GM21786 (cell line): Measurements from ENCODE around the gene CHD6.

Source experiments
- ATAC-seq: cut with Tn5 transposase; IDR thresholded peaks from one replicate; pipeline ENCODE4 v1.9.1; 2021; ENCODE audit not compliant: unreplicated experiment

CHD6 gene

DNA sequence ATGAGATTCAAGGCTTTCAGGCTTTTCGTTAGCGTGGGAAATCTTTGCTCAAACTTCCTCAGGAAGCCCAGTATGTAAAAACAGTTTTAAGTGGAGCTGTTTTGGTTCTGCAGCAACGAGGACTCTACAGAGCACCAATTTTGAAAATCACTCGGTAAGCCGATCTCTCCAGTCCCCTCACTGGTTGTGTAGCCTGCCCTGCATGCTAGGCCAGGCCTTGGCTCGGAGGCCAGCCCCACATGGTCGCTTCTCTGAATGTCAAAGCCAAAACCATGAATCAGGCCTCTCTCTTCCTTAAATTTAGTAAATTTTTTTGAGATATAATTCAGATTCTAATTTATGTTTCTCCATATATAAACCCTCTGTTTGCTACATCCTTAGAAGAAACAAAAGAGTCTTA lies 108.0 kb downstream of the CHD6 start:
- no peak for ATAC-seq

GRCh38 chr20:41509316-41510200 lies 108.6 kb downstream of the CHD6 start:
- ATAC-seq = no peak

DNA sequence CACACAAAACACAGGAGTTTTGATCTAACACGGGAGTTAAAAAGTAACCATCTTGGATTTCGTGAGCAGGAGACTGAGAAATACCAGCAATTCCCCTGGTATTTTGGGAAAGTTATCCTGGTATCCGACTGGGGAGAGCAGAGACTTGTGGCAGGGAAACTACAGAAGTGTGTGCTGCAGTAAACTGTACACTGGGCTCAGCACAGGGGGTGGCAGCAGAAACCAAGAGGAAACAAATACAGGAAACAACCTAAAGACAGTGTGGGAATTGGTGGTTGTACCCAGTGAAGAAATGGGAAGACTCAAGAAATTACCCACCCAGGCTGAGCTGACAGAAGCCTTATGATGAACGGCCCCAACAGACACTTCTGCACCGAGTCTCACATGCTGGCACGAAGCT lies 109.8 kb downstream of the CHD6 start:
- no peak for ATAC-seq

- no peak for ATAC-seq
These were observed 110.3 kb downstream of the CHD6 start for GRCh38 chr20:41507851-41508250.

GRCh38 chr20:41507436-41507835 lies 110.7 kb downstream of the CHD6 start:
- no peak for ATAC-seq

DNA sequence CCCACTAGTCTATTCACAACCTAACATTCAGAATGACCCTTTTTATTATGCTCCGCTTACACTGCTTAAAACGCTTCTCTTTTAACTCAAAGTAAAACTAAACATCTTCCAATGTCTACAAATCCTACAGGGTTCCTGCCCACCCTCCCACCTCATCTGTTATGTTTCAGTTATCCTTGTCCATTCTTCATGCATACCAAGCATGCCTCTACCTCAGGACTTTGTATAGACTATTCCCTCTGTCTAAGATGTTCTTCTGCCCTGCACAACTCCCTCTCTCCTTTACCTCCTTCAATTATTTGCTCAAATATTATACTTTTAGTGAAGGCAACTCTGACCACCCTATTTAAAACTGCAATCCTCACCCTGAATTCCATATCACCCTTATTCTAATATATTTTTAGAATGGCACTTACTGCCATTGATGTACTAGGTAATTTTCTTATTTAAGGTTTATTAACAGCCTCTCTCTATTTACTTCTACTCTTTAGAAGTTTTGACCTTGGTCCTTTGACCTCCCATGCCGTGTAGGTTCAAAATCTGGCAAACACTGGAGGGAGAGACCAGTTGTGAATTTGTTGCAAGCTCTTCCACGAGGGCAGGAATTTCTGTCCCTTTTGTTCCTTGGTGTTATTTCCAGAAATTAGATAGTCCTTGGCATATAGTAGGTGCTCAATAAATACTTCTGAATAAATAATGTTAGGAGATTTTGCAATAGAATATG lies 111.8 kb downstream of the CHD6 start:
- no peak for ATAC-seq

GRCh38 chr20:41505184-41505583 lies 113.0 kb downstream of the CHD6 start:
- no peak for ATAC-seq

DNA sequence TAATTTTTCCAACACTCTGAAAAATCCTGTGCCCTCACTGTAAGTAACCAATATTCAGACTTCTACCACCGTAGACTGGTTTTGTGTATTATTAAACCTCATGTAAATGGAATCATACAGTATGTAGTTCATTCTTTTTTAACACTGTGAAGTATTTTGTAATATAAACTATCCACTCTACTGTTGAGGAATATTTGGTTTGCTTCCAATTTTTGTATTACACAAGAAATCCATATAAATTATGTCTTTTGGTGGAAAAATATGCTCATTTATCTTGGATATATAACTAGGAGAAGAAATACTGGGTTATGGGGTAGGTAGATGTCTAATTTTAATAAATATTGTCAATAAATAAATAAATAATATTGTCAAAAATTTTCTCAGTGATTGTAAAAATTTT lies 116.8 kb downstream of the CHD6 start:
- no peak for ATAC-seq

DNA sequence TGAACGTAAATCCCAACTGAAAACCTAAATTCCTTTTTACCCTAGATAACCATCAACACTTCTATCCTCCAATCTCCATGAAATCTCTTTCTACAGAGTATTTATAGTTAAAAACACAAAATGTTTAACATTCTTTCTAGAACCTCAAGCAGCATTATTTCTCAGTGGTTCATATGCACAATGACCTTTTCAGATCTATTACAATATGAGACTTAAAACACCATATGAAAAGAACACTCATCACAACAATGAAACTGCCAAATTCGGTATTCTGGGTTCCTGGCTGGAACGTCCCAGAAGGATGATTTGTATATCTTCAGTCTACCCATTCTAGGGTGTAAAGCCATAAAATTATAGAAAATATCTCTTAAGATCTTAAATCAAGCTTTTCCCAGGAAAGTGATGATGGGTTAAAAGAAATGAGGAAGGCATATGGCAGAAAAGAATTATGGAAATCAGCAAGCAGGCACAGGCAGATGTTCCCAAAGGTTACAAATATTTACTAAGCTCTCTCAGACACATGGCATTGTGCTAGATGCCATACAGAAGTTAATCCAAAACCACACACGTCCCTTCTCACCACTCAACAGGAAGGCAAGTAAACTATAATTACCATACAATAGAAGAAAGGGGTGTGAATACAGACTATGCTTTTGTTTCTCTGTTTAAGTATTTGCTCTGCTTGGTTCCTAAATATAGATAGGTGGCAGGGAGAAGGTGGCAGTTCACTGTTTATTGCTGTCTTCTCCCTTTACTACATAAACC lies 118.0 kb downstream of the CHD6 start:
- ATAC-seq = no peak

DNA sequence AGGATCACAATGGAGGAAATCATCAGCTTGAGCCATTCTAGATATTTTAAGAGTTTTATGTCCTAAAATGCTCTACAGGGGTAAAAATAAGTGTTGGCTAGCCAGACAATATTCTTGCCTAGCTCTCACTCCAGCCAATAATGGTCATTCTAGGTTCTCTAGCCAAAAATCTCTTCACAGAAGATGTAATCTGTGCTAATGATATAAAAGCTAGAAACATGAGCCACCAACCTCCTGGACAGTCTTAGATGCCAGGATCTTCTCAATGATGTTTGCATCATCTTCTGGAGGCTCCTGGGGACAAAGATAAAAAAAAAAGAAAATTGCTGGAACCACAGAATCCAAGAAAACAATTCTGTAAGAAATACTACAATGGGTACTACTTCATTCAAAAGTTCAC lies 119.1 kb downstream of the CHD6 start:
- ATAC-seq = no peak

GRCh38 chr20:41497186-41497895 lies 120.8 kb downstream of the CHD6 start:
- ATAC-seq = no peak

DNA sequence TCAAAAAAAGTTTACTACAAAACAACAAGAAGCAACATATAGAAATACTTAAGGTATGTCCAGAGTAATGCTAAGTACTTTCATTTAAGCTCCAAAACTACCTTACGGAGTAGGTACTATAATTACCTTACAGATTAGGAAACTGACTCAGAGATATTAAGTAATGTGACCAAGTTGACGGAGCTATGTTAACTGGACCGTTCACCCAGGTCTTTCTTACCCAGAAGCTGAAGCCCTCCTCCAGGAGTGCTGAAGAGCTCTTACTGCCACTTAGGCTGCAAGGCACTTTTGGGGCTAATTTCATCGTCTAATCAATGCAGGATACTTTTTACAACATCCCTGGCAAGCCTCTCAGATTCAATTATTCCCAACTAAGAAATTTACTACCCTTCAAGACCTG lies 123.7 kb downstream of the CHD6 start:
- no peak for ATAC-seq

DNA sequence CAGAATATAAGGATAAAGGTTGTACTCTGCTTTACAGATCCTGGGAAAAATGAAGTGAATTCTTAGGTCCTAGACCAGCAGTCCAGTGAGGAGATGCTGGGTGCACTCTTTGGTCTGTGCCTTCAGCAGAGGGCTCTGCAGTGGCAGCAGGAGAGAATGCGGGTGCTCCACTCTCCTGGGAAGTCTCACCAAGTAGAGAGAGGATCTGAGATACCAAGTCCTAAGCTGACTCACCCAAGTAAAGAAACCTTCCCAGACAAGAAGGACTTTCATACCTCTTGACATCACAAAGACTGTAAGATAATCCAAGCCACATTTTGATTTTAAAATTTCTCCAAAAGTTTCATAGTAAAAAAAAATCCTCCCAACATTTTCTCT lies 134.6 kb downstream of the CHD6 start:
- ATAC-seq = no peak

DNA sequence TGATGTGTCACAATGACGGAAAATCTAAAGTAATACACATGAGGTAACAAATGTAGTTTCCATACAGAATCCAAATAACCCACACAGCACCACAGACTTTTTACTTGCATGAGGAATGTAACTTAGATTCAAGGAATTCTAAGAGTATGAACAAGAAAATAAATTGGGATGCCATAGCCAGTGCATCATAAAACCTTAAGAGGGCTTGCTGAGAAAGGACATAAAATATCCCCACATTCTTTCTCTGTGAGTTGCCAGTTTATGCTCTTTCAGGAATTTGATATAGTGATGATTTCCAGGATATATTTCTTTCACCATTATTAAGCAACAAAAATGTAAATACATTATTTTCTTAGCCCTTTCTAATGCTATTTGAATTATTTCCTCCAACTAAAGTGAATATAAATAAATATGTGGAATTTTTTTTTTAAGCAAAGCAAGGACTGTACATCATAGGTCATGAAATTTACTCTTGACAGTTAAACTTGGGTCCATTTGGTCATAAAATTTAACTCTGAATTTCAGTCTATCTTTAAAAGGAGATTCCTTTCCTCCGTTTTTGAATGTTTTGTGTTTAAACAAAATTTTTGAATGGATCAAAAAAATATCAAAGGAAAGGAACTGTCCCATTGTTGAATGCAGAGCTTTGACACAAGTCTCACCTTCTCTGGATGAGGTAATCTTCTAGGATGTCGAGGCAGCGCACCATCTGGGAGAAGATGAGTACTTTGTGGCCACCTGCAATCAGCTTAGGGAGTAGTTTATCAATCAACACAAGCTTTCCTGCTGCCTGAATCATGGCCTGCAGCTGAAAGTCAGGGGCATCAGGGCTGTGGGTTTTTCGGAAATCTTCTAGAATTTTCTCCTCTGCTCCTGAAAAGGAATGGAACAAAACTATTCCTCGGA lies 135.3 kb downstream of the CHD6 start:
- ATAC-seq = no peak

GRCh38 chr20:41480054-41480770 lies 138.0 kb downstream of the CHD6 start:
- no peak for ATAC-seq

DNA sequence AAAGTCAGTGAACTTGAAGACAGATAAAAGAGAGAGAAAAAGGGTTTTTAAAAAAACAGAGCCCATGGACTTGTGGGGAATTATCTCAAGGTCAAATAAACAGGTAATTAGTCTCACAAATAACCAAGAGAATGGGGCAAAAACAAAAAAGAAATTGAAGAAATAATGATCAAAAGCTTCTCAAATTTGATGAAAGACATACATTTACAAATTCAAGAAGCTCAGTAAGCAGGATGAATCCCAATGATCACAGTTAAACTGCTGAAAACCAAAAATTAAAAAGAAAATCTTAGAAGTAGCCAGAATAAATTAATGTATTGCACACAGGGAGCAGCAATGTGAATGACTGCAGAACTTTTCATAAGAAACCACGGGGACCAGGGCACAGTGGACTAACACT lies 139.1 kb downstream of the CHD6 start:
- no peak for ATAC-seq

- ATAC-seq = no peak
These were observed 140.2 kb downstream of the CHD6 start for GRCh38 chr20:41478026-41478425.

DNA sequence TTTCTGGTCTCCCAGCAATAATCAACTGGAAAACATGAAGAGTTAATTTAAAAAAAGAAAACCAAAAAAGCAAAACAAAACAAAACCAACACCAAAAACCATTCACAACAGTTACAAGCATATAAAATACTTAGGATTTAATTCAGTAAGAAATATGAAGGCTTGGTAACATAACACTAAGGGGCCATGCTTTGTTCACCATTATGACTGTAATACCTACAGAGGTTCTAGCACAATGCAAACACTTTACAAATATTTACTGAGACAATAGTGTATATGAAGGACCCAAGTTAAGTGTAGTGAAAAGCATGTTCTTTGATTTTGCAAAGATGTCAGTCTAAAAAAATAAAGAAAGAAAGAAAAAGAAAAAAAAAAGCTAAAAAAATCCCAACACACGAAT lies 141.7 kb downstream of the CHD6 start:
- no peak for ATAC-seq

DNA sequence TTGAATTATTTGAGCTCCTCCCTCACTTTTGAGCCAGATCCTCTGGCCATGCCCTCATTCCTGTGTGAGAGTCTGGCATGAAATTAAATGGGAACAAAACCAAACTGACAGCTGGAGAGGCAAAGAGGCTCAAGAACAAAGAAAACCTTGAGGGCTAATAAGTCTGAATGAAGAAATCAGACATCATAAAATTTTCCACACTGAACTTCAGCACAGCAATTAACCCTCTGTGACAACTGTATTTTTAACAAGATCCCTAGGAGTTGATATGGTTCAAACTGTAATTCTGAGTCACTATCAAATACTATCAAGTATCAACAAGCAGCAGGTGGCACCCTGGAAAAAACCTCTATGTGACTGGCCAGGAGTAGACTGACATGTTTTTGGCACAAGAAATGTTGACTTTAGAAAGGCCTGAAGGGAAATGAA lies 142.2 kb downstream of the CHD6 start:
- no peak for ATAC-seq
